Stimulated activated naive CD8-positive, alpha-beta T cell treated with anti-CD3 and anti-CD28 coated beads, Interleukin-15, amount 100 ng/mL, for 72 hours (primary cell): ENCODE measurements around the gene ZRANB1.

Experiments used
- ATAC-seq: fragments of 150-1000 bp; cut with Tn5 transposase; 2 replicates; pipeline ENCODE4 v1.10.0; 2021; ENCODE audit warnings: mild to moderate bottlenecking, moderate library complexity
- DNase-seq, 2 donors: peaks; one replicate each; pipeline ENCODE4 v3.0.0; 2021 to 2022
- H3K27ac Mint-ChIP-seq, 2 donors: one replicate each; pipeline ENCODE4 v1.8.0; 2022; ENCODE audit warnings: mild to moderate bottlenecking in 2 of 2, mixed read lengths in 2 of 2, moderate library complexity in 2 of 2
- H3K27me3 Mint-ChIP-seq: one replicate; pipeline ENCODE4 v1.8.0; 2022; ENCODE audit warnings: mixed read lengths
- H3K4me1 Mint-ChIP-seq: one replicate; pipeline ENCODE4 v1.8.0; 2022; ENCODE audit warnings: mild to moderate bottlenecking, mixed read lengths
- H3K4me3 Mint-ChIP-seq, 2 donors: one replicate each; pipeline ENCODE4 v1.8.0; 2022; ENCODE audit warnings: mild to moderate bottlenecking in 2 of 2, mixed read lengths in 2 of 2, moderate library complexity in 1 of 2
- H3K9me3 Mint-ChIP-seq, 2 donors: one replicate each; pipeline ENCODE4 v1.8.0; 2022; ENCODE audit warnings: mixed read lengths in 2 of 2

Gene ZRANB1

DNA sequence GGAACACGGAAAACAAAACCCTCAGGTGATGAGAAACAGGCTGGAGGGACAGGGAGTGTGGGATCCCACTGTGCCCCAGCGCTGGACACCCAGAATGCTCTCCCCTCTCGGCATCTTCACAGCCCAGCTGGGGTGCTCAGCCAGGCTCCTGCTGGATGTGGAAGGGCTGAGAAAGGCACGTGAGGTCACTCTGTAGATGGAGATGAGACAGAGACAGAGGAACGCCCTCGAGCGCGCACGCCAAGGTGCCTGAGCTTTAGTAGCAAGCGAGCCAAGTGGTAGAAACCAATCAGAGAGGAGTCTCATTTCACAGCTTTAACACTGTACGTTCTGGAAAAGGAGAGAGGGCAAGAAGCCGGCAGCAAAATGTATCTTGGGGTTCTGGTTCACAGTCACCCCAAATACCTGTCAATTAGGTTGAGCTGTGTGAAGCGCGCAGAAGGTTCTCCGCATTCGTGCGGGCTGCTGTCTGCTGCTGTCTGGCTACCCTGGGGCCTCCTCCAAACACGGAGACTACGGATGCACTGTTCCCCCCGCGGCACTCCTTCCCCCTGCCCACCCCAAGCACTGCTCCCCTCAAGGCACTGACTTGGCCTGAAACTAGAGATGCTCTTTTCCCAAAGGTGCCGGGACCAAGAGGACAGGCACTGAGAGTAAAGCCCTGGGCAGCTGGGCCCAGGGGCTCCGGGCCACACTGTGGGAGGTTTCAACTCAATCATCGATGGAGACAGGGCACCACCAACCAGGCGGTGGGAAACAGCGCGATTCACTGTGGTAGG lies 91.4 kb downstream of the ZRANB1 start:
- no peaks in the 10 kb centered on the region for H3K9me3 Mint-ChIP-seq
- H3K4me1 Mint-ChIP-seq = no peaks in the 10 kb centered on the region
- ATAC-seq (no peak), DNase-seq (no peak)
- no peaks in the 10 kb centered on the region for H3K27me3 Mint-ChIP-seq
- no peak overlapping the region for H3K4me3 Mint-ChIP-seq
- no peak overlapping the region for H3K27ac Mint-ChIP-seq

DNA sequence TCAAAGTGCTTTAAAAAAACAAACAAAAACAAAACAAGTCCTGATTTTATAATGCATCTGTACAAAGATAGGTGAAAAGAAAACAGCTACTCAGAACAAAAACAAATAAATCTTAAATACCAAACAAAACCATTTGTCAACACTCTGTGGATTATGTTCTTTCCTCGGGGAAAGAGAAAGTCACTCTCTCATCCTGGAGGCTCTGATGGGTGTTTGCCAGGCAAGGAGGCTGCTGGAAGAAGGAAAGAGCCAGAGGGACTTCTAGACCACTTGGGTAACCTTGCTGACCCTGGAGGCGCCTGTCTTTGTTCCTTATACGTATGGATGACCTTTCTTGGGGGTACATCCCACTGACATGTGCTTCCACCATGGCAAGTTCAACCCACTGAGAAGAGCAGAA lies 92.8 kb downstream of the ZRANB1 start:
- Mint-ChIP-seq H3K9me3 (no peaks in the 10 kb centered on the region), H3K27ac (no peak overlapping the region), H3K4me3 (no peak overlapping the region), H3K4me1 (no peaks in the 10 kb centered on the region), H3K27me3 (no peaks in the 10 kb centered on the region)
- no peak for ATAC-seq
- no peak for DNase-seq

DNA sequence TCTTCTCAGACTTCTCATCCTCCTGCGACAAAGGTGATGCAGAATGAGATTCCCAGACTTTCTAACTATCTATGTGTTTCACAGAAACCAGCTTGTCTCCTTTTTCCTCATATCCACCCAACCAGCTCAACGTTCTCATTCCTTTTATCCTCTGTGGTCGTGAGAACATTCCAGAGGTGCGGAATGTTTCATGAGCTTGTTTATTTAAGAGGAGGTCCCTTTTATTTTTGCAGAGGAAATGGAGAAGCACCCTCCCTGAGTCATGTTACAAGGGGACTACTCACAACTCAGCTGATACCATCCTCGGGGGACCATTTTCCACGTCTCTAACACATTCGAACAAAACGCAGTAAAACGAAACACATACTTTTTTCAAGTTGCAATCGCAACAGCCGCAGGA lies 93.2 kb downstream of the ZRANB1 start:
- no peaks in the 10 kb centered on the region for H3K4me1 Mint-ChIP-seq
- ATAC-seq (no peak), DNase-seq (no peak)
- no peak overlapping the region for H3K4me3 Mint-ChIP-seq
- H3K9me3 Mint-ChIP-seq = no peaks in the 10 kb centered on the region
- no peak overlapping the region for H3K27ac Mint-ChIP-seq
- no peaks in the 10 kb centered on the region for H3K27me3 Mint-ChIP-seq

DNA sequence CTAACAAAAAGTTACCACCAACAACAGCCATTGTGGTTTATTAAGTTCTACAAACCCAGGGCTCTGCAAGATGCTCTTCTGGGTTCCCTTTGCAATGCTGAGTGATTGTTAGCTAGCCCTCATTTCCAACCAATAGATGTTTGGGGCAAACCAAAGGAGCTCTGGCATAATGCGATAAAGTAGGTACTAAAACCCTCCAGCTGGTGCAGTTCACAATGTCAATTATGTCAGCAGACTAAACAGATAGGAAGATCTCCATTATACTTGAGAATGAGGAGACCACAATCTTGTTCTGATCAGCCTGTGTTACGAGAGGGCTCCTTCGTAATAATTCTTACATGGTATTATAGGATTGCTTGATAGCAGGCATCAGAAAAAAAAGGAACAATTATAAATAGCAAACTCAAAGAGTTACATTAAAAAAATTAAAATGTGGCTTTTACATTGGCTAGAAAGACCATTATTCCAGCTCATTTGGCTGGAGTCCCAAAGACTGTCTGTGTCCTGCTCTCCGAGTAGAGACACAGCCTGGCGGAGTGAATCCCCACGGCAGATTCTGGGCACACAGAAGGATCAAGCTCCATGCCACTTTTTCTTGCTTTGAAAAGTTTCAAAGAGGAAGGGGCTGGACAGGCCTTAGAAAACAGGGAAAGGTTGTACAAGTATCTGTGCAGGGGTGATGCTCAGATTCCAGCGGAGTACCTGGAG lies 93.8 kb downstream of the ZRANB1 start:
- H3K4me1 Mint-ChIP-seq = no peaks in the 10 kb centered on the region
- no peak for DNase-seq

DNA sequence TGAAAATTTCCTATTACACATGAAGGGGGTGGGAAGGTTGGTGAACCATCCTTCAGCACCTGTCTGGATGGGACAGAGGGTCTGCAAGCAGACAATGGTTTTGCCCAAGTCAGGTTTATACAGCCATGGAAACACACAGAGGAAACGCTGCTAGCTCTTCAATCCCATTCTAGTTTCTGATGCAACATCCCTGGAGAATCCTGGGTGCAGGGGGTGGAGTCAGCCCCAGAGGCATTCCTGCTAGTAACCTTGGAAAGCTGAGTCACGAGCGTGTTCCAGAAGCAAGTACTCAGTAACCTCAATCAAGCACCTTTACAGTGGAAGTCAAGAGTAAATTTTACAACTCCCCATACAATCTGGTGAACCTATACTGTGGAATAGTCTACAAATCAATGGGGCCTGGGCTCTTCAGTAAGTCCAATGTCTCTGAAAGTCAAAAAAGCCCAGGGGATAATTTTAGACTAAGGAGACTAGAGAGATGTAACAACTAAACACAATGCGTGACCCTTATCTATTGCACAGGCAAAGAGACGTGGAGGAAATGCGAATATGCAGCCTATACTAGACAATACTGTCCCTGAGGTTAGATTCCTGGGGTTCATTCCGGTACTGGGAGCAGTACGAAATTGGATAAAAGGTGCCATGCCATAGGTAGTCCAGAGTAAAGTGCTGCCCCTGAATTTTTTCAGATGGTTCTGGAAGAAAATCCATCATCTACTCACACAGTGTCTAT lies 95.4 kb downstream of the ZRANB1 start:
- Mint-ChIP-seq H3K27ac (no peak overlapping the region), H3K9me3 (no peaks in the 10 kb centered on the region), H3K27me3 (no peaks in the 10 kb centered on the region), H3K4me3 (no peak overlapping the region), H3K4me1 (no peaks in the 10 kb centered on the region)
- DNase-seq (no peak), ATAC-seq (no peak)

More for the DNA sequence above, 93.8 kb downstream of the ZRANB1 start:
- Mint-ChIP-seq H3K27me3 (no peaks in the 10 kb centered on the region), H3K27ac (peak overlapping the region; percentile 52 to 73), H3K9me3 (no peaks in the 10 kb centered on the region), H3K4me3 (no peak overlapping the region)
- ATAC-seq = no peak
